HPDE6-E6E7 (cell line): ENCODE measurements around the gene NUDT3.
A peak's percentile ranks its signal among the peaks of the same experiment; 100 is the strongest.

Experiments used
- DNase-seq: peaks from one replicate; pipeline ENCODE4 v3.0.0; 2011; ENCODE audit warnings: missing footprints; ENCODE audit errors: extremely low spot score

NUDT3 gene

GRCh38 chr6:34239500-34239825, 153.0 kb downstream of the NUDT3 start:
- DNase-seq: no peak

- no peak for DNase-seq
These were observed 153.6 kb downstream of the NUDT3 start for GRCh38 chr6:34238585-34239499.

GRCh38 chr6:34237722-34238584, 154.5 kb downstream of the NUDT3 start:
- no peak for DNase-seq

- no peak for DNase-seq
These were observed 155.2 kb downstream of the NUDT3 start for GRCh38 chr6:34237316-34237721.

GRCh38 chr6:34236443-34237315, 155.8 kb downstream of the NUDT3 start, which contains the start of gene HMGA1:
TSS of gene HMGA1 (plus strand) at chr6:34236873. CDS start at chr6:34240781, 3,908 bp downstream.
- DNase-seq: no peak

GRCh38 chr6:34236131-34236442, 156.4 kb downstream of the NUDT3 start:
- no peak for DNase-seq

GRCh38 chr6:34235307-34236130, 156.9 kb downstream of the NUDT3 start:
- peak; percentile 89 for DNase-seq

- DNase-seq: no peak
These were observed 157.7 kb downstream of the NUDT3 start for GRCh38 chr6:34234667-34235306.

GRCh38 chr6:34233867-34234266, 158.6 kb downstream of the NUDT3 start:
- DNase-seq: no peak

GRCh38 chr6:34232901-34233300, 159.6 kb downstream of the NUDT3 start:
- no peak for DNase-seq

- no peak for DNase-seq
These were observed 160.7 kb downstream of the NUDT3 start for GRCh38 chr6:34231566-34232336.

- DNase-seq: no peak
These were observed 161.7 kb downstream of the NUDT3 start for GRCh38 chr6:34230653-34231371.

GRCh38 chr6:34229877-34230276, 162.6 kb downstream of the NUDT3 start:
- no peak for DNase-seq
